ENCODE results near the gene POLR3H. TPM values are rescaled to one million over a fixed set of nuclear protein-coding genes. Genes with fewer than 3 reads are reported as not detected.
A peak's percentile ranks its signal among the peaks of the same experiment; 100 is the strongest.

Gene POLR3H
- polyA plus RNA-seq, 1 experiment: 36.3 TPM

DNA sequence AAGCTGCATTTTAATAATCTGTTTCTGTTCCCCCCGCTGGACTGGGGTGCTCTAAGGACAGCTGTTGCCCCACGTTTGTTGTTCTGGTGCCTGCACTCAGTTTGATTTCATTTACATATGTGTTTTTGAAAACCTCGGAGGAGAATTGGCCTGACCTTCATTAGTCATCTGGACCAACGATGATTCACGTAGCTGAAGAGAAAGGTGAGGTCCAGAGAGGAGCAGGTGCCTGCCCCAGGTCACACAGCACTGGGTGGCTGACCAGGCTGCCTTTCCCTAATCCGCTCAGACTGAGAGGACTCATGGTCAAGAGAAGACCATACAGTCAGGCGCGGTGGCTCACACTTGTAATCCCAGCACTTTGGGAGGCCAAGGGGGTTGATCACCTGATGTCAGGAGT is 20.3 kb upstream of the POLR3H start:
- POLR2A ChIA-PET: interaction anchor here (2.7 kb wide), 1 partner anchor 25 kb away, joined by 12 read pairs; the partner anchor contains the start of gene PMM1
- Histone ChIP-seq H3K4me3 (ENCODE audit: low read depth, low read length) (no peak overlapping the region), H3K27ac (ENCODE audit: low read depth, low read length) (peak overlapping the region; percentile 94), H3K27me3 (ENCODE audit: control insufficient read depth, insufficient read depth, low read length) (no peaks in the 10 kb centered on the region), H3K9me3 (ENCODE audit: control insufficient read depth, insufficient read depth, low read length) (no peaks in the 10 kb centered on the region)
- no peak for DNase-seq (ENCODE audit: low read depth, low spot score)
- TF ChIP-seq, protein P1, sequence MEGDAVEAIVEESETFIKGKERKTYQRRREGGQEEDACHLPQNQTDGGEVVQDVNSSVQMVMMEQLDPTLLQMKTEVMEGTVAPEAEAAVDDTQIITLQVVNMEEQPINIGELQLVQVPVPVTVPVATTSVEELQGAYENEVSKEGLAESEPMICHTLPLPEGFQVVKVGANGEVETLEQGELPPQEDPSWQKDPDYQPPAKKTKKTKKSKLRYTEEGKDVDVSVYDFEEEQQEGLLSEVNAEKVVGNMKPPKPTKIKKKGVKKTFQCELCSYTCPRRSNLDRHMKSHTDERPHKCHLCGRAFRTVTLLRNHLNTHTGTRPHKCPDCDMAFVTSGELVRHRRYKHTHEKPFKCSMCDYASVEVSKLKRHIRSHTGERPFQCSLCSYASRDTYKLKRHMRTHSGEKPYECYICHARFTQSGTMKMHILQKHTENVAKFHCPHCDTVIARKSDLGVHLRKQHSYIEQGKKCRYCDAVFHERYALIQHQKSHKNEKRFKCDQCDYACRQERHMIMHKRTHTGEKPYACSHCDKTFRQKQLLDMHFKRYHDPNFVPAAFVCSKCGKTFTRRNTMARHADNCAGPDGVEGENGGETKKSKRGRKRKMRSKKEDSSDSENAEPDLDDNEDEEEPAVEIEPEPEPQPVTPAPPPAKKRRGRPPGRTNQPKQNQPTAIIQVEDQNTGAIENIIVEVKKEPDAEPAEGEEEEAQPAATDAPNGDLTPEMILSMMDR (IDR thresholded peaks at IDR 0.05; ENCODE audit: low read depth, low read length): no peak
- CTCF ChIA-PET: no interaction called here

DNA sequence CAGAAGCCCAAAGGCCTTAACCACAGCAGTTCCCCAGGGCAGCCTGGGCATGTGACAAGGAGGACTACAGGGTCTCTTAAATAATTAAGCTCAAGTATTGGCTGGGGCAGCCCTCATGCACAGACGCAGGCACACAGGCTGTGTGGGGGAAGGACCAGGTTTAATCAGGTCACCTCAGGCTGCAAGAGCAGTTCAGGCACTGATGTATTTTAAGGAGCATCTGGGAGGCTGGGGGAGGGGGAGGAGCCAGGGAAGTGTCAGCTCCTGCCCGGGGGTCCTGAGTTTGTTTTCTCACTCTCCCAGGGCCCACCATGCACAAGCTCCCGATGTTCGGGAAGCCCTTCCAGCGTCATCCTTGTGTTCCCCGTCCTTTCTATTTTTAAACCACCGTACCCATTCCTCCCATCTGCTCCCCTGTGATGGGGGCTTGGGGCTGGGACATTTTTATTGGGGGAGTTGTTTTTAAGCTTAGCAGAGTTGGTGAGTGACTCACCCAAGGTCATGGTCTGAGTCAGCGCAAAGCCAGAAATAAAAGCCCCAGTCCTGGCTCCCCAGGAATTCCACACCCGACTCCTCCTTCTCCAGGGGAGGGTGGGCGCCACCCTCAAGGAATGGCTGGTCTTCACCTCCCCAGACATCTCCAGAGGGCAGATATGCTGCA is 18.9 kb upstream of the POLR3H start:
- ChIA-PET CTCF (interaction anchor here (0.8 to 1.5 kb wide), 4 partner anchors 10 to 159 kb away, joined by 3 to 4 read pairs (median 4); no protein-coding TSS in a partner anchor), POLR2A (interaction anchor here (0.6 to 1.2 kb wide), 2 partner anchors 11 to 27 kb away, joined by 6 to 9 read pairs; partner anchors contain the start of gene PMM1)
- no peak for DNase-seq (ENCODE audit: low read depth, low spot score)
- no peaks in the 10 kb centered on the region for H3K27me3 ChIP-seq (ENCODE audit: control insufficient read depth, insufficient read depth, low read length)
- no peaks in the 10 kb centered on the region for H3K9me3 ChIP-seq (ENCODE audit: control insufficient read depth, insufficient read depth, low read length)
- peak overlapping the region; percentile 84 for H3K4me3 ChIP-seq (ENCODE audit: low read depth, low read length)
- peak overlapping the region; percentile 78 for H3K27ac ChIP-seq (ENCODE audit: low read depth, low read length)
- TF ChIP-seq, protein P1 (IDR thresholded peaks at IDR 0.05; ENCODE audit: low read depth, low read length): no peak

DNA sequence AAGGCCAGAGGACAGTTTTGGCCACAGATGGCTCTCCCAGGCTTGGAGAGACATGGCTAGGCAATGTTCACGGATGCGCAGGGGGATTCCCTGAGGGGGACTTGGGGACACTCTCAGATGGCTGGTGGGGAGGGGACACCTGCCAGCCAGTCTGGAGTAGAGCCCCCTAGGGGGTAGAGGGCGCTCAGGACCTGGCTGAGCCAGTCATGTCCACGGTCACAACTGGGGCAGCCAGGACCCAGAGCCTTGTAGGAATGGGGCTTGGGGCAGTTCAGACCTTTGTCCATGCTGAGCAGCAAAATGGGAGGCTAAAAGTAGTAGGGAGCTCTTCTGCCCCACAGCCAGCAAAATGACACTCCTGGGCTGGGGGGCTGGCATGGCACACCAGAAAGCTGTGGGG is 18.2 kb upstream of the POLR3H start:
- Histone ChIP-seq H3K27ac (ENCODE audit: low read depth, low read length) (peak overlapping the region; percentile 78), H3K9me3 (ENCODE audit: control insufficient read depth, insufficient read depth, low read length) (no peaks in the 10 kb centered on the region), H3K4me3 (ENCODE audit: low read depth, low read length) (peak overlapping the region; percentile 84), H3K27me3 (ENCODE audit: control insufficient read depth, insufficient read depth, low read length) (no peaks in the 10 kb centered on the region)
- ChIA-PET POLR2A (interaction anchor here (1.2 kb wide), 1 partner anchor 27 kb away, joined by 9 read pairs; the partner anchor contains the start of gene PMM1), CTCF (interaction anchor here (1.2 to 1.5 kb wide), 3 partner anchors 9 to 35 kb away, joined by 3 to 4 read pairs (median 4); no protein-coding TSS in a partner anchor)
- TF ChIP-seq, protein P1 (IDR thresholded peaks at IDR 0.05; ENCODE audit: low read depth, low read length): no peak
- DNase-seq (ENCODE audit: low read depth, low spot score): no peak

DNA sequence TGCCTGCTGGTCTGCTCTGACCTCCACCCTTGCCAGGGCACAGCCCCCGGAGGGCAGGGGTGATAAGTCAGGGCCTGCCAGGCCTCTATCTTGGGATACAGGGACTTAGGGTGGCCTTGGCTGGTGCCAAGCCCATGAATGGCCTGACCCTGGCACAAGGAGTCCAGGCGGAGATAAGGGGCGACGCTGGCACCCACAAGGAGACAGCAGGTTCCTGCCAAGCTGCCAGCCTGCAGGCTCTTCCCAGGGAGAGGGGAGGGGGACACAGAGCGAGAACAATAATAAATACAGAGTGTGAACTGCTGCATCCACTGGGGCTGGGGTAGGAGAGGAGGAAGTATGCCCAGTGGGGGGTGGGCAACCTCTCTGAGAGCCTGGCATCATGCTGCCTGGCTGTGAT is 17.5 kb upstream of the POLR3H start:
- H3K27ac ChIP-seq (ENCODE audit: low read depth, low read length): no peak overlapping the region
- CTCF ChIA-PET: no interaction called here
- TF ChIP-seq, protein P1 (IDR thresholded peaks at IDR 0.05; ENCODE audit: low read depth, low read length): no peak
- no peaks in the 10 kb centered on the region for H3K27me3 ChIP-seq (ENCODE audit: control insufficient read depth, insufficient read depth, low read length)
- H3K9me3 ChIP-seq (ENCODE audit: control insufficient read depth, insufficient read depth, low read length): no peaks in the 10 kb centered on the region
- DNase-seq (ENCODE audit: low read depth, low spot score): no peak
- POLR2A ChIA-PET: interaction anchor here (1.1 kb wide), 1 partner anchor 18 kb away, joined by 4 read pairs; no protein-coding TSS in a partner anchor
- peak overlapping the region; percentile 84 for H3K4me3 ChIP-seq (ENCODE audit: low read depth, low read length)

GRCh38 chr22:41561335-41561734 is 17.1 kb upstream of the POLR3H start:
- Histone ChIP-seq H3K4me3 (ENCODE audit: low read depth, low read length) (peak overlapping the region; percentile 84), H3K9me3 (ENCODE audit: control insufficient read depth, insufficient read depth, low read length) (no peaks in the 10 kb centered on the region), H3K27me3 (ENCODE audit: control insufficient read depth, insufficient read depth, low read length) (no peaks in the 10 kb centered on the region), H3K27ac (ENCODE audit: low read depth, low read length) (peak overlapping the region; percentile 61)
- TF ChIP-seq, protein P1 (IDR thresholded peaks at IDR 0.05; ENCODE audit: low read depth, low read length): no peak
- DNase-seq (ENCODE audit: low read depth, low spot score): no peak
- ChIA-PET POLR2A (interaction anchor here (1.1 to 1.7 kb wide), 2 partner anchors 18 to 28 kb away, joined by 4 to 9 read pairs; partner anchors contain the start of gene PMM1), CTCF (no interaction called here)

Data from AG04450 (cell line).